ENCODE measurements around the gene OR5J2. TPM values are rescaled to one million over a fixed set of nuclear protein-coding genes. Genes with fewer than 3 reads are reported as not detected.

The OR5J2 gene
- total RNA-seq, 1 experiment from 2014 or later, result not detected

- H3K27me3 ChIP-seq (replicated peaks; ENCODE audit: insufficient read depth, low read depth, low read length, poor library complexity), result no peaks in the 10 kb centered on the region
- DNase-seq (ENCODE audit: low spot score), result no peak
- no peaks in the 10 kb centered on the region for H3K36me3 ChIP-seq (ENCODE audit: insufficient read depth, low read length, poor library complexity, severe bottlenecking)
- H3K4me3 ChIP-seq (ENCODE audit: low read depth, low read length, poor library complexity, severe bottlenecking), result no peak overlapping the region
- H3K9me3 ChIP-seq (ENCODE audit: low read depth, low read length, poor library complexity, severe bottlenecking), result peaks cover 35% of the 10 kb centered on the region
- H3K4me1 ChIP-seq (ENCODE audit: insufficient read depth, low read length, poor library complexity, severe bottlenecking), result no peaks in the 10 kb centered on the region
- intact Hi-C loops (cut with micrococcal nuclease; ENCODE audit: unreplicated experiment), result no loop called here
- no peak for TF ChIP-seq EZH2 (IDR thresholded peaks at IDR 0.05; ENCODE audit: borderline replicate concordance, low read depth, low read length, poor library complexity, severe bottlenecking)
- TF ChIP-seq CTCF (conservative IDR thresholded peaks at IDR 0.05; ENCODE audit: low read depth, low read length), result no peak
- CTCF ChIA-PET, result no interaction called here
- H3K27ac ChIP-seq (ENCODE audit: low read depth, low read length, poor library complexity, severe bottlenecking), result no peak overlapping the region
- POLR2A ChIA-PET (ENCODE audit: low non-redundant PET), result no interaction called here
- BruUV-seq (replicated peaks), result no TSS peak
These were observed 4.1 kb upstream of the OR5J2 start for GRCh38 chr11:56172256-56172830.

- H3K27me3 ChIP-seq (replicated peaks; ENCODE audit: insufficient read depth, low read depth, low read length, poor library complexity), result no peaks in the 10 kb centered on the region
- POLR2A ChIA-PET (ENCODE audit: low non-redundant PET), result no interaction called here
- H3K27ac ChIP-seq (ENCODE audit: low read depth, low read length, poor library complexity, severe bottlenecking), result no peak overlapping the region
- no peak overlapping the region for H3K4me3 ChIP-seq (ENCODE audit: low read depth, low read length, poor library complexity, severe bottlenecking)
- intact Hi-C loops (cut with micrococcal nuclease; ENCODE audit: unreplicated experiment), result no loop called here
- no peak for DNase-seq (ENCODE audit: low spot score)
- CTCF ChIA-PET, result no interaction called here
- H3K36me3 ChIP-seq (ENCODE audit: insufficient read depth, low read length, poor library complexity, severe bottlenecking), result no peaks in the 10 kb centered on the region
- BruUV-seq (replicated peaks), result no TSS peak
- H3K4me1 ChIP-seq (ENCODE audit: insufficient read depth, low read length, poor library complexity, severe bottlenecking), result no peaks in the 10 kb centered on the region
- no peak for TF ChIP-seq EZH2 (IDR thresholded peaks at IDR 0.05; ENCODE audit: borderline replicate concordance, low read depth, low read length, poor library complexity, severe bottlenecking)
- TF ChIP-seq CTCF (conservative IDR thresholded peaks at IDR 0.05; ENCODE audit: low read depth, low read length), result no peak
- H3K9me3 ChIP-seq (ENCODE audit: low read depth, low read length, poor library complexity, severe bottlenecking), result peaks cover 18% of the 10 kb centered on the region
These were observed 7.0 kb downstream of the OR5J2 start for GRCh38 chr11:56183459-56183858.

GRCh38 chr11:56188602-56189001 lies 12.2 kb downstream of the OR5J2 start:
- no peak overlapping the region for H3K4me3 ChIP-seq (ENCODE audit: low read depth, low read length, poor library complexity, severe bottlenecking)
- ChIA-PET CTCF (no interaction called here), POLR2A (ENCODE audit: low non-redundant PET) (no interaction called here)
- intact Hi-C loops (cut with micrococcal nuclease; ENCODE audit: unreplicated experiment), result no loop called here
- H3K27ac ChIP-seq (ENCODE audit: low read depth, low read length, poor library complexity, severe bottlenecking), result no peak overlapping the region
- DNase-seq (ENCODE audit: low spot score), result no peak
- TF ChIP-seq CTCF (conservative IDR thresholded peaks at IDR 0.05; ENCODE audit: low read depth, low read length) (no peak), EZH2 (IDR thresholded peaks at IDR 0.05; ENCODE audit: borderline replicate concordance, low read depth, low read length, poor library complexity, severe bottlenecking) (no peak)
- no peaks in the 10 kb centered on the region for H3K27me3 ChIP-seq (replicated peaks; ENCODE audit: insufficient read depth, low read depth, low read length, poor library complexity)
- H3K36me3 ChIP-seq (ENCODE audit: insufficient read depth, low read length, poor library complexity, severe bottlenecking), result no peaks in the 10 kb centered on the region
- no peaks in the 10 kb centered on the region for H3K4me1 ChIP-seq (ENCODE audit: insufficient read depth, low read length, poor library complexity, severe bottlenecking)
- no TSS peak for BruUV-seq (replicated peaks)
- peaks cover 15% of the 10 kb centered on the region for H3K9me3 ChIP-seq (ENCODE audit: low read depth, low read length, poor library complexity, severe bottlenecking)
